Calu3 (cell line): ENCODE results near the gene PRR7. TPM values are rescaled to one million over a fixed set of nuclear protein-coding genes. Genes with fewer than 3 reads are reported as not detected.

Experiments used
- BruUV-seq: library from RNA; stranded (reverse); fragments of 400-500 nt; replicated peaks from 2 replicates; lab custom pipeline; 2021; lab: Mats Ljungman, UMichigan
- CTCF ChIA-PET: fragments of 300-600 bp; sonication (Branson Sonifier 250); formaldehyde crosslinking; loops from one replicate; lab custom pipeline; 2022; ENCODE audit warnings: antibody characterized with exemption; lab: Charles Lee
- DNase-seq: peaks from one replicate; pipeline ENCODE4 v3.0.0; 2022
- H3K27ac Mint-ChIP-seq: one replicate; pipeline ENCODE4 v1.8.0; 2022; ENCODE audit warnings: mixed read lengths; ENCODE audit not compliant: unreplicated experiment
- H3K27me3 Mint-ChIP-seq: one replicate; pipeline ENCODE4 v1.8.0; 2022; ENCODE audit warnings: mixed read lengths; ENCODE audit not compliant: unreplicated experiment
- H3K36me3 Mint-ChIP-seq: one replicate; pipeline ENCODE4 v1.8.0; 2022; ENCODE audit warnings: mild to moderate bottlenecking, moderate library complexity, mixed read lengths; ENCODE audit not compliant: insufficient read depth, unreplicated experiment
- H3K4me1 Mint-ChIP-seq: one replicate; pipeline ENCODE4 v1.8.0; 2022; ENCODE audit warnings: mild to moderate bottlenecking, low read depth, mixed read lengths; ENCODE audit not compliant: unreplicated experiment
- H3K4me3 Mint-ChIP-seq: one replicate; pipeline ENCODE4 v1.8.0; 2022; ENCODE audit warnings: mild to moderate bottlenecking, low read depth, moderate library complexity, mixed read lengths; ENCODE audit not compliant: unreplicated experiment
- H3K9me3 Mint-ChIP-seq: one replicate; pipeline ENCODE4 v1.8.0; 2022; ENCODE audit warnings: low read depth, mixed read lengths; ENCODE audit not compliant: unreplicated experiment
- intact Hi-C: fragments of 100-400 bp; cut with micrococcal nuclease; formaldehyde crosslinking; loops from one replicate; pipeline ENCODE4 v1.10.0; 2022; ENCODE audit not compliant: unreplicated experiment
- total RNA-seq: library from RNA; stranded (reverse); gene quantifications from 2 replicates; pipeline ENCODE4 v1.2.3, GENCODE V29; 2022
- TF ChIP-seq, protein P1 (sequence below): fragments of 200-600 bp; IDR thresholded peaks from one replicate; pipeline ENCODE4 v1.8.0; 2022; ENCODE audit warnings: antibody characterized with exemption; ENCODE audit not compliant: unreplicated experiment

PRR7 gene
- total RNA-seq, 1 experiment from 2014 or later = 25.2 TPM

DNA sequence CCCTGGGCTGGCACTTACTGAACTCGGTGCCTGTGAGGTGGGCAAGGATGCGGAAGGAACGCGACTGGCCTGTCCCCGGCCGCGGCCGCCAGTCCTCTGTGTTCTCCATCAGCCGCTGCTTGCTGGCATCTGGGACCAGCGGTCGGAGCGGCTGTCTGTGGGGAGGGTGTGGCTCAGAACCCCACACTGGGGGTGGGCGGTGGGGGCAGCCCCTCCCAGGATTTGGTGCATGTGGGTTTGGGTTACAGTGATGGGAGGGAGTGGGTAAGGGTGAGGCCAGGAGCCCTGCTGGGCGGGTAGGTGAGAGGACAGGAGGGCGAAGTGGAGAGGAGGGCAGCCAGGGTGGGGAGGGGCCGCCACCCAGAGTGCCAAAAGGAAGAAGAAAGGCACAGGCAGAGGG lies 44.4 kb downstream of the PRR7 start:
- no TSS peak for BruUV-seq
- Mint-ChIP-seq H3K36me3 (peaks cover 99% of the 10 kb centered on the region), H3K4me1 (peaks cover 14% of the 10 kb centered on the region), H3K9me3 (no peaks in the 10 kb centered on the region), H3K4me3 (peak overlapping the region; percentile 18), H3K27me3 (no peaks in the 10 kb centered on the region), H3K27ac (no peak overlapping the region)
- TF ChIP-seq, protein P1, sequence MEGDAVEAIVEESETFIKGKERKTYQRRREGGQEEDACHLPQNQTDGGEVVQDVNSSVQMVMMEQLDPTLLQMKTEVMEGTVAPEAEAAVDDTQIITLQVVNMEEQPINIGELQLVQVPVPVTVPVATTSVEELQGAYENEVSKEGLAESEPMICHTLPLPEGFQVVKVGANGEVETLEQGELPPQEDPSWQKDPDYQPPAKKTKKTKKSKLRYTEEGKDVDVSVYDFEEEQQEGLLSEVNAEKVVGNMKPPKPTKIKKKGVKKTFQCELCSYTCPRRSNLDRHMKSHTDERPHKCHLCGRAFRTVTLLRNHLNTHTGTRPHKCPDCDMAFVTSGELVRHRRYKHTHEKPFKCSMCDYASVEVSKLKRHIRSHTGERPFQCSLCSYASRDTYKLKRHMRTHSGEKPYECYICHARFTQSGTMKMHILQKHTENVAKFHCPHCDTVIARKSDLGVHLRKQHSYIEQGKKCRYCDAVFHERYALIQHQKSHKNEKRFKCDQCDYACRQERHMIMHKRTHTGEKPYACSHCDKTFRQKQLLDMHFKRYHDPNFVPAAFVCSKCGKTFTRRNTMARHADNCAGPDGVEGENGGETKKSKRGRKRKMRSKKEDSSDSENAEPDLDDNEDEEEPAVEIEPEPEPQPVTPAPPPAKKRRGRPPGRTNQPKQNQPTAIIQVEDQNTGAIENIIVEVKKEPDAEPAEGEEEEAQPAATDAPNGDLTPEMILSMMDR = no peak
- intact Hi-C loops = no loop called here
- CTCF ChIA-PET = interaction anchor here (0.6 kb wide), 1 partner anchor 65 kb away, joined by 3 read pairs; the partner anchor contains the start of gene GRK6
- no peak for DNase-seq

- intact Hi-C loops = no loop called here
- TF ChIP-seq, protein P1 = peak; percentile 97
- no peak overlapping the region for H3K27ac Mint-ChIP-seq
- H3K27me3 Mint-ChIP-seq = no peaks in the 10 kb centered on the region
- BruUV-seq = no TSS peak
- peaks cover 99% of the 10 kb centered on the region for H3K36me3 Mint-ChIP-seq
- CTCF ChIA-PET = interaction anchor here (0.6 kb wide), 1 partner anchor 65 kb away, joined by 3 read pairs; the partner anchor contains the start of gene GRK6
- DNase-seq = peak; percentile 63
- H3K4me3 Mint-ChIP-seq = peak overlapping the region; percentile 18
- no peaks in the 10 kb centered on the region for H3K9me3 Mint-ChIP-seq
- peaks cover 14% of the 10 kb centered on the region for H3K4me1 Mint-ChIP-seq
These were observed 44.9 kb downstream of the PRR7 start for GRCh38 chr5:177491429-177491945.

GRCh38 chr5:177491983-177492746 lies 45.6 kb downstream of the PRR7 start:
- no peak for DNase-seq
- Mint-ChIP-seq H3K4me3 (peak overlapping the region; percentile 8), H3K9me3 (no peaks in the 10 kb centered on the region), H3K27me3 (no peaks in the 10 kb centered on the region), H3K36me3 (peaks cover 99% of the 10 kb centered on the region), H3K27ac (peak overlapping the region; percentile 78), H3K4me1 (peaks cover 14% of the 10 kb centered on the region)
- TF ChIP-seq, protein P1 = no peak
- intact Hi-C loops = no loop called here
- no TSS peak for BruUV-seq
- CTCF ChIA-PET = no interaction called here

DNA sequence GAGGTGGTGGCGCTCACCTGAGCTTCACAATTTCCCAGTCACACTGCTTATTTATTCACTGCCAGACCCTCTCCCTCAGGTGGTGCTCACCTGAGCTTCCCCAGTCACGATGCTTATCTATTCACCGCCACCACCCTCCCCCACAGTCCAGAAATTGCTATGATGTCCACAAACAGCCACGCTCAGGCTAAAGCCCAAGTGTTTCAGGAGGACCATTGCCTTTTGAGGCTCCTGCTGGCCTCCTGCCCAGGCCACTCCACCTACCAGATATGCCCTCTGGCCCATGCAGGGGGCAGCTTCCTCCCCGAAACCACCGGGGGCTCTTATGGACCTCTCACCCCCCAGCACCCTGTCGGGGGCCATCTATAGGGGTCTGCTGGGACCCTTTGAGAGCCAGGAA lies 46.2 kb downstream of the PRR7 start:
- BruUV-seq = no TSS peak
- CTCF ChIA-PET = no interaction called here
- no peak for DNase-seq
- Mint-ChIP-seq H3K4me1 (peaks cover 15% of the 10 kb centered on the region), H3K27me3 (peaks cover under 1% of the 10 kb centered on the region), H3K36me3 (peaks cover 99% of the 10 kb centered on the region), H3K27ac (peak overlapping the region; percentile 78), H3K9me3 (no peaks in the 10 kb centered on the region), H3K4me3 (peak overlapping the region; percentile 8)
- TF ChIP-seq, protein P1 = no peak
- intact Hi-C loops = no loop called here
